Natural killer cell (primary cell): ENCODE measurements around the gene HDAC3. TPM values are rescaled to one million over a fixed set of nuclear protein-coding genes. Genes with fewer than 3 reads are reported as not detected.

Experiments used
- ATAC-seq, 3 donors: fragments of 150-1000 bp in 2 of 3; fragments of 200-7000 bp in 1 of 3; cut with Tn5 transposase; 1 replicate in 1 of 3; 2 replicates in 2 of 3; pipeline ENCODE4 v1.10.0; 2021; ENCODE audit warnings: mild to moderate bottlenecking in 2 of 3, moderate library complexity in 2 of 3
- DNase-seq, 2 donors: peaks; one replicate each; pipeline versions ENCODE4 v3.0.0 to v3.0.0-alpha.2; 2013 to 2021; ENCODE audit warnings: mixed read lengths in 1 of 2
- H3K27ac ChIP-seq: one replicate; pipeline ENCODE4 v1.5.1; 2013; ENCODE audit warnings: mild to moderate bottlenecking, low read length
- H3K27me3 ChIP-seq: one replicate; pipeline ENCODE4 v1.6.1; 2013; ENCODE audit warnings: low read length; ENCODE audit not compliant: control insufficient read depth, insufficient read depth
- H3K36me3 ChIP-seq: one replicate; pipeline ENCODE4 v1.6.1; 2013; ENCODE audit warnings: low read length; ENCODE audit not compliant: control insufficient read depth, insufficient read depth
- H3K4me1 ChIP-seq: one replicate; pipeline ENCODE4 v1.6.1; 2013; ENCODE audit warnings: low read length; ENCODE audit not compliant: control insufficient read depth, insufficient read depth
- H3K4me3 ChIP-seq: one replicate; pipeline ENCODE4 v1.5.1; 2013; ENCODE audit warnings: low read length
- H3K9me3 ChIP-seq: one replicate; pipeline ENCODE4 v1.6.1; 2013; ENCODE audit warnings: low read length; ENCODE audit not compliant: control insufficient read depth, insufficient read depth
- H3K27ac Mint-ChIP-seq, 2 donors: one replicate each; pipeline ENCODE4 v1.8.0; 2022; ENCODE audit warnings: mild to moderate bottlenecking in 2 of 2, mixed read lengths in 2 of 2, moderate library complexity in 1 of 2
- H3K27me3 Mint-ChIP-seq, 2 donors: one replicate each; pipeline ENCODE4 v1.8.0; 2022; ENCODE audit warnings: low read depth in 2 of 2, mixed read lengths in 2 of 2
- H3K36me3 Mint-ChIP-seq: one replicate; pipeline ENCODE4 v1.8.0; 2022; ENCODE audit warnings: mixed read lengths
- H3K4me1 Mint-ChIP-seq, 2 donors: one replicate each; pipeline ENCODE4 v1.8.0; 2022; ENCODE audit warnings: mixed read lengths in 2 of 2
- H3K4me3 Mint-ChIP-seq: one replicate; pipeline ENCODE4 v1.8.0; 2022; ENCODE audit warnings: mild to moderate bottlenecking, moderate library complexity, mixed read lengths
- H3K9me3 Mint-ChIP-seq, 2 donors: one replicate each; pipeline ENCODE4 v1.8.0; 2022; ENCODE audit warnings: mixed read lengths in 2 of 2
- WGBS: methylation state at CpG from one replicate; pipeline ENCODE4 v1.1.7; 2013; ENCODE audit warnings: missing lambda C conversion rate; ENCODE audit not compliant: insufficient coverage; 5-methylcytosine and 5-hydroxymethylcytosine counted together
- intact Hi-C: fragments of 100-400 bp; cut with micrococcal nuclease; formaldehyde crosslinking; loops from one replicate; pipeline ENCODE4 v1.14.2; 2022
- total RNA-seq, 4 donors: library from RNA; stranded (reverse); fragments of 120-200 nt in 1 of 4; gene quantifications; one replicate each; pipeline versions ENCODE4 v1.2.3 to v1.2.4, GENCODE V29; 2013 to 2022
- TF ChIP-seq, protein P1 (sequence below): fragments of 200-600 bp; IDR thresholded peaks from one replicate; pipeline ENCODE4 v1.8.0; 2022; ENCODE audit warnings: antibody characterized with exemption

The HDAC3 gene
- total RNA-seq, 3 donors from 2014 or later (not counting 1 experiment from before 2014, with no cell fraction given), result 66.0 to 85.7 (median 74.7) TPM

DNA sequence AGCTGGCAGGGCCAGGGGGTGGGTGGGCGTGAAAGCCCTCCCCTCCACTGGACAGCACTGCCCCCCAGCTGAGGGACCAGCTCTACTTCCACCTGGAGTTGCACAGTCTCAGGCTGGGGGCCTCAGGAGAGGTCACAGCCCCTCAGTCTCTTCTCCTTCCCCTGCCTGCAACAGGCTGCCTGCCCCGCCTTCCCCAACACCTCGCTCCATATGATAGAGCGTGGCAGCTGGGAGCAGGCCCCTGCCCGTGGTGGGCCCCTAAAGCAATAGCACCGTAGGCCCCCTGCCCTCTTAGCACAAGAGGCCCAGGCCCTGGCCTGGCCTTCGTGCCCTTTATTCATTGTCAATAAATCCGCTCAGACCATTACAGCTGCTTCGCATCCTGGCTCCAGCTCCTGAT is 4.0 kb upstream of the HDAC3 start:
- no peak overlapping the region for H3K4me3 ChIP-seq
- H3K36me3 ChIP-seq, result peaks cover 19% of the 10 kb centered on the region
- no peak overlapping the region for H3K27ac ChIP-seq
- peaks cover 9% of the 10 kb centered on the region for H3K36me3 Mint-ChIP-seq
- peaks cover 13 to 27% of the 10 kb centered on the region in 2 donors for H3K4me1 Mint-ChIP-seq
- peak overlapping the region in 1 of 2 donors; percentile 54 for H3K27ac Mint-ChIP-seq
- H3K27me3 Mint-ChIP-seq, result no peaks in the 10 kb centered on the region
- ATAC-seq, result no peak
- no peaks in the 10 kb centered on the region for H3K9me3 ChIP-seq
- DNase-seq, result no peak
- no peaks in the 10 kb centered on the region for H3K27me3 ChIP-seq
- 95% methylated on average over 9 of the region's 9 CpGs for WGBS
- TF ChIP-seq, protein P1, sequence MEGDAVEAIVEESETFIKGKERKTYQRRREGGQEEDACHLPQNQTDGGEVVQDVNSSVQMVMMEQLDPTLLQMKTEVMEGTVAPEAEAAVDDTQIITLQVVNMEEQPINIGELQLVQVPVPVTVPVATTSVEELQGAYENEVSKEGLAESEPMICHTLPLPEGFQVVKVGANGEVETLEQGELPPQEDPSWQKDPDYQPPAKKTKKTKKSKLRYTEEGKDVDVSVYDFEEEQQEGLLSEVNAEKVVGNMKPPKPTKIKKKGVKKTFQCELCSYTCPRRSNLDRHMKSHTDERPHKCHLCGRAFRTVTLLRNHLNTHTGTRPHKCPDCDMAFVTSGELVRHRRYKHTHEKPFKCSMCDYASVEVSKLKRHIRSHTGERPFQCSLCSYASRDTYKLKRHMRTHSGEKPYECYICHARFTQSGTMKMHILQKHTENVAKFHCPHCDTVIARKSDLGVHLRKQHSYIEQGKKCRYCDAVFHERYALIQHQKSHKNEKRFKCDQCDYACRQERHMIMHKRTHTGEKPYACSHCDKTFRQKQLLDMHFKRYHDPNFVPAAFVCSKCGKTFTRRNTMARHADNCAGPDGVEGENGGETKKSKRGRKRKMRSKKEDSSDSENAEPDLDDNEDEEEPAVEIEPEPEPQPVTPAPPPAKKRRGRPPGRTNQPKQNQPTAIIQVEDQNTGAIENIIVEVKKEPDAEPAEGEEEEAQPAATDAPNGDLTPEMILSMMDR, result no peak
- H3K4me3 Mint-ChIP-seq, result no peak overlapping the region
- intact Hi-C loops, result no loop called here
- H3K9me3 Mint-ChIP-seq, result no peaks in the 10 kb centered on the region
- peaks cover 21% of the 10 kb centered on the region for H3K4me1 ChIP-seq

DNA sequence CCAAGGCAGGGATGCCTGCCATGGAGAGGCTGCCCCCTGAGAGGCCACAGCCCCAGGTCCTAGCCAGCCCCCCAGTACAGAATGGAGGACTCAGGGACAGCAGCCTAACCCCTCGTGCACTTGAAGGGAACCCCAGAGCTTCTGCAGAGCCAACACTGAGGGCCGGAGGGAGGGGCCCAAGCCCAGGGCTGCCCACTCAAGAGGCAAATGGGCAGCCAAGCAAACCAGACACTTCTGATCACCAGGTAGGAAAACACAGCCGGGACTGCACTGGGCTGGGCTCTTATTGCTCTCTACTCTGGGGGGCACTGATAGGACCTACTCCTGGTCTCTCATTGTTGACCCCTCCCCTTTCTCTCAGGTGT is 3.4 kb upstream of the HDAC3 start:
- Histone ChIP-seq H3K27me3 (no peaks in the 10 kb centered on the region), H3K36me3 (peaks cover 14% of the 10 kb centered on the region), H3K4me1 (peaks cover 25% of the 10 kb centered on the region), H3K27ac (no peak overlapping the region), H3K4me3 (no peak overlapping the region), H3K9me3 (no peaks in the 10 kb centered on the region)
- no peaks in the 10 kb centered on the region for H3K9me3 Mint-ChIP-seq
- intact Hi-C loops, result no loop called here
- TF ChIP-seq, protein P1, result no peak
- 95% methylated on average over 3 of the region's 3 CpGs for WGBS
- DNase-seq (no peak), ATAC-seq (no peak)
- H3K4me1 Mint-ChIP-seq, result peaks cover 20 to 30% of the 10 kb centered on the region in 2 donors
- no peak overlapping the region for H3K4me3 Mint-ChIP-seq
- H3K27ac Mint-ChIP-seq, result no peak overlapping the region
- H3K27me3 Mint-ChIP-seq, result no peaks in the 10 kb centered on the region
- H3K36me3 Mint-ChIP-seq, result peaks cover 5% of the 10 kb centered on the region

DNA sequence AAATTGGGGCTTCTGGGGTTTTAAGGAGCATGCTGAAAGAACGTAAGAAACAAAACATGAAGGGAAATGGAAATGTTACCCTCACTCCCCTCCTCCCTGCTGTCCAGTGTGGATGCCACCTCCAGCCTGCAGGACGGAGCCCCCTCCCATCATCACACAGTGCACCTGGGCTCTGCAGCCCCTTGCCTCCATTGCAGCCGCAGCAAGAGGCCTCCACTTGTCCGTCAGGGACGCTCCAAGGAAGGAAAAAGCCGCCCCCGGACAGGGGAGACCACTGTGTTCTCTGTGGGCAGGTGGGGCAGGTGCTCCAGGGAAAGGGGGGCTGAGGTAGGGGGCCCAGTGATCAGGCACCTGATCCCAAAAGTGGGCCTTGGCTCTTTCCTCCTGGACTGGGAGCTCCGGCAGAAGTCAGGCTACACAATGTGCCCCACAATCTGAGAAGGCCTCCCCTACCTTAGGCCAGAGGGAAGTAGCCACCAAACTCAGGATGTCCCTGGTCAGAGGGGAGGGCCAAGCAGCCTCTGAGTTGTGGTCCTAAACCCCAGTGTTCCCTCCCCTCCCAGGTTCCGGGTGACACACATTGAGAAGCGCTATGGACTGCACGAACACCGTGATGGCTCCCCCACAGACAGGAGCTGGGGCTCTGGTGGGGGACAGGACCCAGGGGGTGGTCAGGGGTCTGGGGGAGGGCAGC is 2.9 kb upstream of the HDAC3 start:
- H3K4me1 Mint-ChIP-seq, result peaks cover 22 to 30% of the 10 kb centered on the region in 2 donors
- H3K27ac ChIP-seq, result no peak overlapping the region
- ATAC-seq (no peak), DNase-seq (no peak)
- TF ChIP-seq, protein P1, result no peak
- no peak overlapping the region for H3K4me3 Mint-ChIP-seq
- H3K27me3 Mint-ChIP-seq, result no peaks in the 10 kb centered on the region
- intact Hi-C loops, result loop anchor here (5.0 kb wide), 2 partner anchors 43 to 47 kb away; partner anchors contain the start of gene ARAP3
- H3K27ac Mint-ChIP-seq, result no peak overlapping the region
- peaks cover 30% of the 10 kb centered on the region for H3K4me1 ChIP-seq
- no peaks in the 10 kb centered on the region for H3K36me3 Mint-ChIP-seq
- H3K36me3 ChIP-seq, result peaks cover 12% of the 10 kb centered on the region
- 97% methylated on average over 12 of the region's 12 CpGs for WGBS
- no peaks in the 10 kb centered on the region for H3K27me3 ChIP-seq
- no peaks in the 10 kb centered on the region for H3K9me3 Mint-ChIP-seq
- no peaks in the 10 kb centered on the region for H3K9me3 ChIP-seq
- no peak overlapping the region for H3K4me3 ChIP-seq

DNA sequence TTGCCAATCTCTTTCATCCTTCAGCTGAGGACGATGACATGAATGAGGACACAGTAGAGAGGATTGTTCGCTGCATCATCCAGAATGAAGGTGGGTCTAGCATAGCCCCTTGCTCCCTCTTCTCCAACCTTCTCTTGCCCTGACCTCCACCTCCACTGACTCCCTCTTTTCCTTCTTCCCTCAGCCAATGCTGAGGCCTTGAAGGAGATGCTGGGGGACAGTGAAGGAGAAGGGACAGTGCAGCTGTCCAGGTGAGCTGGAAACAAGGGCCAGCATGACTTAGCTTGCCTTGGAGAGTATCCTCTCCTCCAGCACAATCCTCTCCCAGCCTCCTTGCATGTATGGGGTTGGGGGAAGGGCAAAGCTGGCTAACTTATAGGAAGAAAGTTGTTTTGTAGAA is 2.1 kb upstream of the HDAC3 start:
- no peaks in the 10 kb centered on the region for H3K27me3 ChIP-seq
- Mint-ChIP-seq H3K27ac (peak overlapping the region in 1 of 2 donors; percentile 8), H3K27me3 (no peaks in the 10 kb centered on the region), H3K9me3 (no peaks in the 10 kb centered on the region), H3K4me1 (peaks cover 22 to 36% of the 10 kb centered on the region in 2 donors), H3K4me3 (peak overlapping the region; percentile 86), H3K36me3 (no peaks in the 10 kb centered on the region)
- H3K27ac ChIP-seq, result no peak overlapping the region
- H3K36me3 ChIP-seq, result peaks cover 7% of the 10 kb centered on the region
- intact Hi-C loops, result loop anchor here (5.0 kb wide), 2 partner anchors 44 to 46 kb away; partner anchors contain the start of gene ARAP3
- peaks cover 30% of the 10 kb centered on the region for H3K4me1 ChIP-seq
- no peak for DNase-seq
- H3K4me3 ChIP-seq, result no peak overlapping the region
- ATAC-seq, result no peak
- H3K9me3 ChIP-seq, result no peaks in the 10 kb centered on the region
- 94% methylated on average over 2 of the region's 2 CpGs for WGBS
- TF ChIP-seq, protein P1, result no peak
